ENCODE measurements around the gene TRAPPC3.

Gene TRAPPC3

DNA sequence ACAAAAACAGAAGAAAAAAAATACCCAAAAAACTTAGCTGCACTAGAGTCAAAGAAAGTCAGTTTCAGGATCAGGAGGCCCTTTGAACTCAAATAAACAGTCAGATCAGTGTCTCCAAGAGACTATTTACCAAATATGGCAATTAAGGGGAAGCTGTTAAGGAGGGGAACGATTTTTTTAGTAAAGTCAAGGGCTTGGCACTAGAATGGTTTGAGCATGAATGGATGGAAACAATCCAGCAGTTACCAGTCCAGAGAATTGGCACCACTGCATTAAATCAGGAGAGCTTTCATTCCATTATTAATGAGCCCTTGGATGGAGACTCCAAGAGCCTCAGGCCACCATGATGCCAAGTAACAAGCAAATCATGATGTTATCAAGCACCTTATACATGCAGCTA is 7.2 kb downstream of the TRAPPC3 start:
- DNase-seq (ENCODE audit: low read depth in 1 of 2, low spot score in 1 of 2): no peak
- TF ChIP-seq, protein P1, sequence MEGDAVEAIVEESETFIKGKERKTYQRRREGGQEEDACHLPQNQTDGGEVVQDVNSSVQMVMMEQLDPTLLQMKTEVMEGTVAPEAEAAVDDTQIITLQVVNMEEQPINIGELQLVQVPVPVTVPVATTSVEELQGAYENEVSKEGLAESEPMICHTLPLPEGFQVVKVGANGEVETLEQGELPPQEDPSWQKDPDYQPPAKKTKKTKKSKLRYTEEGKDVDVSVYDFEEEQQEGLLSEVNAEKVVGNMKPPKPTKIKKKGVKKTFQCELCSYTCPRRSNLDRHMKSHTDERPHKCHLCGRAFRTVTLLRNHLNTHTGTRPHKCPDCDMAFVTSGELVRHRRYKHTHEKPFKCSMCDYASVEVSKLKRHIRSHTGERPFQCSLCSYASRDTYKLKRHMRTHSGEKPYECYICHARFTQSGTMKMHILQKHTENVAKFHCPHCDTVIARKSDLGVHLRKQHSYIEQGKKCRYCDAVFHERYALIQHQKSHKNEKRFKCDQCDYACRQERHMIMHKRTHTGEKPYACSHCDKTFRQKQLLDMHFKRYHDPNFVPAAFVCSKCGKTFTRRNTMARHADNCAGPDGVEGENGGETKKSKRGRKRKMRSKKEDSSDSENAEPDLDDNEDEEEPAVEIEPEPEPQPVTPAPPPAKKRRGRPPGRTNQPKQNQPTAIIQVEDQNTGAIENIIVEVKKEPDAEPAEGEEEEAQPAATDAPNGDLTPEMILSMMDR (IDR thresholded peaks at IDR 0.05; ENCODE audit: insufficient read depth, low read length): no peak
- TF ChIP-seq SPI1 (IDR thresholded peaks at IDR 0.05; ENCODE audit: borderline replicate concordance, low read depth): no peak
- no peak for TF ChIP-seq GABPA (IDR thresholded peaks at IDR 0.05; ENCODE audit: low read depth)
- no peak for TF ChIP-seq POLR2AphosphoS5 (IDR thresholded peaks at IDR 0.05; ENCODE audit: low read depth)
- TF ChIP-seq, protein P2, sequence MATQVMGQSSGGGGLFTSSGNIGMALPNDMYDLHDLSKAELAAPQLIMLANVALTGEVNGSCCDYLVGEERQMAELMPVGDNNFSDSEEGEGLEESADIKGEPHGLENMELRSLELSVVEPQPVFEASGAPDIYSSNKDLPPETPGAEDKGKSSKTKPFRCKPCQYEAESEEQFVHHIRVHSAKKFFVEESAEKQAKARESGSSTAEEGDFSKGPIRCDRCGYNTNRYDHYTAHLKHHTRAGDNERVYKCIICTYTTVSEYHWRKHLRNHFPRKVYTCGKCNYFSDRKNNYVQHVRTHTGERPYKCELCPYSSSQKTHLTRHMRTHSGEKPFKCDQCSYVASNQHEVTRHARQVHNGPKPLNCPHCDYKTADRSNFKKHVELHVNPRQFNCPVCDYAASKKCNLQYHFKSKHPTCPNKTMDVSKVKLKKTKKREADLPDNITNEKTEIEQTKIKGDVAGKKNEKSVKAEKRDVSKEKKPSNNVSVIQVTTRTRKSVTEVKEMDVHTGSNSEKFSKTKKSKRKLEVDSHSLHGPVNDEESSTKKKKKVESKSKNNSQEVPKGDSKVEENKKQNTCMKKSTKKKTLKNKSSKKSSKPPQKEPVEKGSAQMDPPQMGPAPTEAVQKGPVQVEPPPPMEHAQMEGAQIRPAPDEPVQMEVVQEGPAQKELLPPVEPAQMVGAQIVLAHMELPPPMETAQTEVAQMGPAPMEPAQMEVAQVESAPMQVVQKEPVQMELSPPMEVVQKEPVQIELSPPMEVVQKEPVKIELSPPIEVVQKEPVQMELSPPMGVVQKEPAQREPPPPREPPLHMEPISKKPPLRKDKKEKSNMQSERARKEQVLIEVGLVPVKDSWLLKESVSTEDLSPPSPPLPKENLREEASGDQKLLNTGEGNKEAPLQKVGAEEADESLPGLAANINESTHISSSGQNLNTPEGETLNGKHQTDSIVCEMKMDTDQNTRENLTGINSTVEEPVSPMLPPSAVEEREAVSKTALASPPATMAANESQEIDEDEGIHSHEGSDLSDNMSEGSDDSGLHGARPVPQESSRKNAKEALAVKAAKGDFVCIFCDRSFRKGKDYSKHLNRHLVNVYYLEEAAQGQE (IDR thresholded peaks at IDR 0.05; ENCODE audit: insufficient replicate concordance, low read depth): no peak
- H3K27ac ChIP-seq (replicated peaks): no peak overlapping the region
- H3K27me3 ChIP-seq (ENCODE audit: insufficient read depth, poor library complexity, severe bottlenecking): no peaks in the 10 kb centered on the region
- H3K4me3 ChIP-seq (replicated peaks; ENCODE audit: insufficient read depth, low read length): no peak overlapping the region

DNA sequence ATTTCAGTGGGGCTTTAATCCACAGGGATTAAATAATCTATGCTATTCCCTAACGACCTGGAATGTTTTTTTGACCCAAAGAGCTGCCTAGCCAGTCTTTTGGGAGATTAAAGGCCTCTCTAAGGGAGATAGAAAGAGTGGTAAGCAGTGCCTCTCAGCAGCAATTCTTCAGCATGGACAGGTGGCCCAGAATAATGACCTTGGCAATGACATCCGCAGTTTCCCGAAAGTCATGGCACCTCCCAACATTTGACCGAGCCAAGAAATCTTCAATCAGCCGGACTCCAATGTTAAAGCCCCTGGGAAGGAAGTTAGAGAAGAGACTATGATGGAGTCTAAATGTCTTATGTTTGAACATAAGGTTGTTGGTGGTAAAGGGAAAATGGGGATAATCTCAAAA is 9.8 kb downstream of the TRAPPC3 start:
- no peaks in the 10 kb centered on the region for H3K27me3 ChIP-seq (ENCODE audit: insufficient read depth, poor library complexity, severe bottlenecking)
- no peak overlapping the region for H3K27ac ChIP-seq (replicated peaks)
- no peak overlapping the region for H3K4me3 ChIP-seq (replicated peaks; ENCODE audit: insufficient read depth, low read length)
- no peak for DNase-seq (ENCODE audit: low read depth in 1 of 2, low spot score in 1 of 2)
- TF ChIP-seq, protein P2 (IDR thresholded peaks at IDR 0.05; ENCODE audit: insufficient replicate concordance, low read depth): no peak
- TF ChIP-seq POLR2AphosphoS5 (IDR thresholded peaks at IDR 0.05; ENCODE audit: low read depth) (no peak), SPI1 (IDR thresholded peaks at IDR 0.05; ENCODE audit: borderline replicate concordance, low read depth) (no peak), GABPA (IDR thresholded peaks at IDR 0.05; ENCODE audit: low read depth) (no peak)
- TF ChIP-seq, protein P1 (IDR thresholded peaks at IDR 0.05; ENCODE audit: insufficient read depth, low read length): no peak

DNA sequence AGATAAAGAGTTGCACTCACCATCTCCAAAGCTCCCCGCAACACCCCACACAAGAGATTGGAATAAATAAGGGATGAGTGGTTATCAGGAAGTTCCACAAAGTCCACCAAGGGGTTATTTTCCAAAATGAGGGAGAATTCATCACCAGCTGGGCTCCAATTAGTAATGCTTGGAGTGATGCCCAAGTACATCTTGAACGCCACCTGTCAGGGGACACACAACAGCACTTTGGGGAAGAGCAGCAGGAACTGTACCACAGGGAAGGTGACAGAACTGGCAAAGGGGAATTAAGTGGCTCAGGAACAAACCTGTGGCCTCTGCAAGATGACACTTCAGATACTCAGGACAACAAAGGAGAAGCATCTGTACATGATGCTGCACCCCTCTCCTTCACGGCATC is 11.5 kb downstream of the TRAPPC3 start:
- no peak overlapping the region for H3K4me3 ChIP-seq (replicated peaks; ENCODE audit: insufficient read depth, low read length)
- TF ChIP-seq POLR2AphosphoS5 (IDR thresholded peaks at IDR 0.05; ENCODE audit: low read depth) (no peak), SPI1 (IDR thresholded peaks at IDR 0.05; ENCODE audit: borderline replicate concordance, low read depth) (no peak)
- TF ChIP-seq, protein P1 (IDR thresholded peaks at IDR 0.05; ENCODE audit: insufficient read depth, low read length): no peak
- TF ChIP-seq, protein P2 (IDR thresholded peaks at IDR 0.05; ENCODE audit: insufficient replicate concordance, low read depth): no peak
- no peaks in the 10 kb centered on the region for H3K27me3 ChIP-seq (ENCODE audit: insufficient read depth, poor library complexity, severe bottlenecking)
- DNase-seq (ENCODE audit: low read depth in 1 of 2, low spot score in 1 of 2): no peak
- no peak overlapping the region for H3K27ac ChIP-seq (replicated peaks)

Data from HL-60 (cell line).